Panc1 (cell line): ENCODE measurements around the gene PARD3. TPM values are rescaled to one million over a fixed set of nuclear protein-coding genes. Genes with fewer than 3 reads are reported as not detected.

Experiments
- ATAC-seq: fragments of 200-7000 bp; cut with Tn5 transposase; 2 replicates; pipeline ENCODE4 v1.9.1; 2020; ENCODE audit warnings: mild to moderate bottlenecking, moderate library complexity
- BruUV-seq: library from RNA; stranded (reverse); fragments of 400-500 nt; replicated peaks from 2 replicates; lab custom pipeline; 2021; lab: Mats Ljungman, UMichigan
- CTCF ChIA-PET: fragments of 300-600 bp; sonication (Branson Sonifier 250); formaldehyde crosslinking; loops from one replicate; lab custom pipeline; 2022; ENCODE audit warnings: antibody characterized with exemption; lab: Charles Lee
- POLR2A ChIA-PET: fragments of 300-600 bp; sonication (Branson Sonifier 250); formaldehyde crosslinking; loops from one replicate; lab custom pipeline; 2022; ENCODE audit warnings: antibody characterized with exemption; lab: Charles Lee
- DNase-seq: peaks from one replicate; pipeline ENCODE4 v3.0.0-alpha.2; 2010; ENCODE audit warnings: low read depth, low spot score
- H3K27ac ChIP-seq: 2 replicates; pipeline ENCODE4 v1.5.1; 2011; ENCODE audit warnings: mild to moderate bottlenecking, low read length, inconsistent platforms
- H3K27me3 ChIP-seq: fragments of 200-500 bp; sonication (Bioruptor generic); 2 replicates; pipeline ENCODE4 v1.6.0; 2014; ENCODE audit warnings: low read length, inconsistent platforms; ENCODE audit not compliant: control insufficient read depth, insufficient read depth
- H3K36me3 ChIP-seq: fragments of 200-500 bp; sonication (Bioruptor generic); 2 replicates; pipeline ENCODE4 v1.5.1; 2014; ENCODE audit warnings: inconsistent platforms, mild to moderate bottlenecking, low read length, moderate library complexity; ENCODE audit not compliant: control insufficient read depth, insufficient read depth
- H3K4me1 ChIP-seq: 2 replicates; pipeline ENCODE4 v1.5.1; 2011; ENCODE audit warnings: inconsistent platforms, mild to moderate bottlenecking, low read length, moderate library complexity; ENCODE audit not compliant: control insufficient read depth, insufficient read depth
- H3K4me3 ChIP-seq, 2 experiments: 2 replicates each; pipeline ENCODE4 v1.5.1; 2011 to 2012; ENCODE audit warnings: low read depth in 2 of 2, low read length in 2 of 2, mild to moderate bottlenecking in 2 of 2, inconsistent platforms in 1 of 2, moderate library complexity in 1 of 2
- H3K9me3 ChIP-seq: fragments of 200-500 bp; sonication (Bioruptor generic); 2 replicates; pipeline ENCODE4 v1.5.1; 2014; ENCODE audit warnings: low read depth, mild to moderate bottlenecking, inconsistent platforms, low read length, moderate library complexity; ENCODE audit not compliant: control insufficient read depth, insufficient read depth
- CTCF ChIP-seq: fragments of 450-650 bp; IDR thresholded peaks from 2 replicates; pipeline ENCODE4 v1.5.1; 2017; ENCODE audit warnings: mild to moderate bottlenecking
- POLR2AphosphoS5 ChIP-seq: IDR thresholded peaks from 2 replicates; pipeline ENCODE4 v1.6.1; 2012; ENCODE audit warnings: mild to moderate bottlenecking, low read depth, low read length, moderate library complexity
- REST ChIP-seq, 2 experiments: IDR thresholded peaks; 2 replicates each; pipeline ENCODE4 v1.6.1; 2011 to 2012; ENCODE audit warnings: low read depth in 2 of 2, control low read depth in 1 of 2, low read length in 1 of 2, mild to moderate bottlenecking in 1 of 2, moderate library complexity in 1 of 2; ENCODE audit not compliant: insufficient read depth in 1 of 2
- SIN3A ChIP-seq: IDR thresholded peaks from 2 replicates; pipeline ENCODE4 v1.6.1; 2012; ENCODE audit warnings: low read depth, mild to moderate bottlenecking, low read length, moderate library complexity, borderline replicate concordance; ENCODE audit not compliant: insufficient read depth
- TCF7L2 ChIP-seq: IDR thresholded peaks from 2 replicates; pipeline ENCODE4 v1.6.1; 2011; ENCODE audit warnings: mild to moderate bottlenecking, low read depth, low read length, inconsistent platforms
- in situ Hi-C: cut with HindIII; loops from 2 replicates; pipeline ENCODE4 v1.10.0; 2016; ENCODE audit warnings: low sequenced_read_pairs, low pct_unique_long_range_greater_than_20kb
- intact Hi-C: fragments of 100-400 bp; cut with micrococcal nuclease; formaldehyde crosslinking; loops from one replicate; pipeline ENCODE4 v1.10.0; 2022; ENCODE audit not compliant: unreplicated experiment
- total RNA-seq: library from RNA; stranded (reverse); gene quantifications from one replicate; pipeline ENCODE4 v1.2.1, GENCODE V29; 2021; ENCODE audit not compliant: unreplicated experiment

PARD3 gene
- total RNA-seq, 1 experiment from 2014 or later = 29.8 TPM

GRCh38 chr10:34464000-34464399 lies 351.1 kb downstream of the PARD3 start:
- intact Hi-C loops (no loop called here), in situ Hi-C loops (no loop called here)
- no peak for DNase-seq
- H3K9me3 ChIP-seq = no peaks in the 10 kb centered on the region
- H3K4me3 ChIP-seq = no peak overlapping the region
- POLR2A ChIA-PET = no interaction called here
- CTCF ChIA-PET = no interaction called here
- no peaks in the 10 kb centered on the region for H3K4me1 ChIP-seq
- TF ChIP-seq CTCF = no peak
- TF ChIP-seq POLR2AphosphoS5 = no peak
- no peak for TF ChIP-seq SIN3A
- no peak for TF ChIP-seq REST (IDR thresholded peaks at IDR 0.05; ENCODE audit: insufficient read depth in 1 of 2, low read depth in 2 of 2, low read length in 1 of 2)
- TF ChIP-seq TCF7L2 = no peak
- H3K27ac ChIP-seq = no peak overlapping the region
- no peaks in the 10 kb centered on the region for H3K36me3 ChIP-seq
- BruUV-seq = no TSS peak
- H3K27me3 ChIP-seq = no peaks in the 10 kb centered on the region
- ATAC-seq = no peak

- Histone ChIP-seq H3K27me3 (no peaks in the 10 kb centered on the region), H3K27ac (no peak overlapping the region), H3K4me1 (no peaks in the 10 kb centered on the region), H3K36me3 (no peaks in the 10 kb centered on the region), H3K9me3 (no peaks in the 10 kb centered on the region), H3K4me3 (no peak overlapping the region)
- TF ChIP-seq POLR2AphosphoS5 (no peak), TCF7L2 (no peak), SIN3A (no peak), REST (IDR thresholded peaks at IDR 0.05; ENCODE audit: insufficient read depth in 1 of 2, low read depth in 2 of 2, low read length in 1 of 2) (no peak), CTCF (no peak)
- ChIA-PET CTCF (no interaction called here), POLR2A (no interaction called here)
- ATAC-seq (no peak), DNase-seq (no peak)
- intact Hi-C loops = no loop called here
- no TSS peak for BruUV-seq
- in situ Hi-C loops = no loop called here
These were observed 352.1 kb downstream of the PARD3 start for GRCh38 chr10:34462993-34463392.
